HFF-Myc (cell line): ENCODE measurements around the gene UNC93B1.
A peak's percentile ranks its signal among the peaks of the same experiment; 100 is the strongest.

Source experiments
- DNase-seq: peaks from one replicate; pipeline ENCODE4 v3.0.0-alpha.2; 2011; ENCODE audit warnings: low read depth; ENCODE audit errors: extremely low read depth
- H3K4me3 ChIP-seq: replicated peaks from 2 replicates; pipeline ENCODE4 v1.5.1; 2011; ENCODE audit warnings: low read depth, mild to moderate bottlenecking, control low read depth, low read length
- CTCF ChIP-seq: IDR thresholded peaks from 2 replicates; pipeline ENCODE4 v1.5.1; 2012; ENCODE audit warnings: mild to moderate bottlenecking, low read depth, low read length, control low read depth; ENCODE audit errors: missing control alignments

Gene UNC93B1

GRCh38 chr11:68022531-68022930 lies 18.6 kb upstream of the UNC93B1 start:
- DNase-seq: no peak
- H3K4me3 ChIP-seq: no peak overlapping the region
- no peak for TF ChIP-seq CTCF

GRCh38 chr11:68021167-68021787 lies 17.4 kb upstream of the UNC93B1 start:
- peak; percentile 11 for TF ChIP-seq CTCF
- DNase-seq: no peak
- H3K4me3 ChIP-seq: no peak overlapping the region

- no peak overlapping the region for H3K4me3 ChIP-seq
- no peak for DNase-seq
- peak; percentile 42 for TF ChIP-seq CTCF
These were observed 16.7 kb upstream of the UNC93B1 start for GRCh38 chr11:68020575-68020974.

- H3K4me3 ChIP-seq: no peak overlapping the region
- no peak for DNase-seq
- no peak for TF ChIP-seq CTCF
These were observed 15.6 kb upstream of the UNC93B1 start for GRCh38 chr11:68019486-68019885.

- no peak for DNase-seq
- no peak overlapping the region for H3K4me3 ChIP-seq
- TF ChIP-seq CTCF: no peak
These were observed 14.9 kb upstream of the UNC93B1 start for GRCh38 chr11:68018730-68019190.

GRCh38 chr11:68017980-68018729 lies 14.3 kb upstream of the UNC93B1 start:
- H3K4me3 ChIP-seq: no peak overlapping the region
- TF ChIP-seq CTCF: no peak
- no peak for DNase-seq
